ENCODE measurements around the gene DIP2A.

DNA sequence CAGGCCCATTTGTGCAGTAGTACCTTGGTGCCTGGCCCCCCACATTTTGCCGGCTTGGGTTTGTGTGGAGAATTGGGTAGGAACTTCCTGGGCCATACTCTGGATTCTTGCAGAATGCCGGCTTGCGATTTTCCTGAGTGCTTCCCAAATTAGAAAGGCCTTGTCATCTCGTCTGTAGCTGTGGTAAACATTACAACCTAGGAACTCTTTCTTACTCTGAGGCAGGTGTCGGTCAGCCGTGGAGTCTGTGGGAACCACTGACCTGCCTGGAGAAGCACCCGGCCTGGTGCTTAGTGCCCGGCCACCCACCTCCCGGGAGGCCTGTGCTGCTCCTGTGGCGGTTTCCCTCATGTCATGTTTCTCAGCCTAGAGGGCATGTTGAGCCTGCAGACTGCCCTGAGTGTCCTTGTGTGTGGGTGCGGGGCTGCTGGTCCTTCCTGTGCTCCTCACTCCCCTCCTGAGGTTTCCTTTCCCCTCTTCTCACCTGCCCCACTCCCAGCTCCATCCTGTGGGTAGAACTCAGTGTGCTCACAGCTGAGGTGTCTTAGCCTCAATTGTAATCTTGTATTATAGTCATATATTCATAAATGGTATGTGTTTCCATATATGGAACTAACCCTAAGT lies 81.5 kb downstream of the DIP2A start:
- TF ChIP-seq CTCF (IDR thresholded peaks at IDR 0.05; ENCODE audit: low read depth, low read length) (no peak), EZH2phosphoT487 (IDR thresholded peaks at IDR 0.05; ENCODE audit: low read depth) (no peak)

Data from OCI-LY3 (cell line).